ENCODE results near the gene IGFBP2.

Gene IGFBP2

DNA sequence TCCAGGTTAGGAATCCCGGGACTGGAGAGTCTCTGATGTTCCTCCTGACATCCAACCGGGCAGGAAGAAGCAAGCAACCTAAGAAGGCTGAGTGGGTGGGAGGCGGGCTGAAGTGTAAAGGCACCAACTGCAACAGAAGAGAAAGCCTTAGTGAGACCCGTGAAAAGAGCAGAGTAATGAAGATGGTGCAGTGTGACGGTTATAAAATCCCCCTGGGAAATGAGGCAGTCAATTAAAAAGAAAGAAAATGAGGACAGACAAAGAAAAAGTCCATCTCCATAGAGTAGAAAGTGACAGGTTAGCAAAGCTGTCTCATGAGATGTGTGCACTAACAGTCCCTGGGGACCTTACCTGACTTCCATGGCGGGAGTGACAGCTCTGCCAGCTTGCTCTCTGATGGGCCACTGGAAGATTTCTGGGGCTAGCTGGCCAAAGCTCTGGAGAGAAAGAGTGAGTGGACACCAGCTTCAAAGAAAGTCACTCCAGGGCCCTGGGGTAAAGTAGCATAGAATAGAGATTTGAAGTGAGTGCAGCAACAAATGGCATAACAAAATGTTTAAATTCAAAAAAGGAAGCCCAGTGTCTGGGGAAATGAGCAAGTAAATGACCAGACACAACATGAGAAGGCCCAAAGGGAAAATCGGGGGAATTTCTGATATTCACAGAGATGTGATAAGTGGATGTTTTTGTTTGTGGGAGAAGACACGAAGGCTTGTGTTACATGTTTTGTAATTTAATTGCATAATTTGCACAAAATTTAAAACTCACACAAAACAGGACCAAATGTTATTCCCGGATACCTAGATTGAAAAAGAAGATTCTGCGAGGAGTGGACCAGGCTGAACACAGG, 44.1 kb upstream of the IGFBP2 start:
- no peak overlapping the region for H3K4me3 ChIP-seq (ENCODE audit: low read length)
- no peaks in the 10 kb centered on the region for H3K4me1 ChIP-seq (ENCODE audit: low read length)
- no peaks in the 10 kb centered on the region for H3K36me3 ChIP-seq (replicated peaks; ENCODE audit: low read depth, low read length)
- no peak overlapping the region for H2AFZ ChIP-seq (ENCODE audit: low read depth, low read length)
- no peaks in the 10 kb centered on the region for H3K79me2 ChIP-seq (ENCODE audit: low read length)
- H3K9me3 ChIP-seq (ENCODE audit: insufficient read depth, low read length), result no peaks in the 10 kb centered on the region
- H4K20me1 ChIP-seq (ENCODE audit: insufficient read depth, low read length), result no peaks in the 10 kb centered on the region
- no peak overlapping the region for H3K9ac ChIP-seq (ENCODE audit: low read length)
- no peak overlapping the region for H3K4me2 ChIP-seq (ENCODE audit: low read length)
- peaks cover 26% of the 10 kb centered on the region for H3K27me3 ChIP-seq (ENCODE audit: low read depth, low read length)
- TF ChIP-seq CTCF (IDR thresholded peaks at IDR 0.05; ENCODE audit: low read depth, low read length), result no peak
- TF ChIP-seq EZH2phosphoT487 (IDR thresholded peaks at IDR 0.05; ENCODE audit: low read depth), result no peak
- no peak overlapping the region for H3K27ac ChIP-seq (ENCODE audit: low read length)

DNA sequence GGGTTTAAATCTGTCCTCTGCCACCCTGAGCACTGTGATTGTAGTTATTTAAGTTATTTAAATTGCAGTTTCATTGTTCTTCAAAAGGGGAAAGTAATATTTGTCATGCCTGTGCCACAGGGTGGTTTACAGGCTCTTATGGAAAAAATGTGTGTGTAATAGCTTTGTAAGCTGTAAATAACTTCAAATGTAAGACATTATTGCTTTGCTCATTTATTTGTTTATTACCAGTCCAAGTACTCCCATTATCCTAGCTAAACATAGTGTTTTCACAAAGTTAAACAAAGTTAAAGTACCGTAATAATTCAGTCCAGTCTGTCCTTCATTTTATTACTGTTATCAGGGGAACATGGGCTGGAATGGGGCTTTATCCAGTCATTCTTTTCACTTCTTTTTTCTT, 43.4 kb upstream of the IGFBP2 start:
- Histone ChIP-seq H3K27ac (ENCODE audit: low read length) (no peak overlapping the region), H3K36me3 (replicated peaks; ENCODE audit: low read depth, low read length) (no peaks in the 10 kb centered on the region)

DNA sequence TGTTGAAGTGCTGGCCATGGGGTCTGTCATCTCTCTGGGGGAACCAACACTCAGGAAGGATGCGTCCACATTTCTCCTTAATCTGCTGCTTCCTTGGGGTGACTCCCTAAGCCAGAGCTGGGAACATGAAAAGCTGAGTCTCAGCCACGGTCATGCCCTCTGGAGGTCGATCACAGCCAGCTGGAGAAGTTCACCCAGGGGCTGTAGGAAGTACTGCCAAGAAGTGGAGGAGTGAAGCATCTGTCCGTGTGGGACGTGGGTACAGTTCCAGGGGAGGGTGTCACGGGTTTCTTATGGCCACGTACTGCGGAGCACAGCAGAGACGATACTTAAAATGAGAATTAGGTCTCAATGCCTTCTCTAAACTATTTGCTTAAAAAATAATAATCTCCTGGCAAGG, 42.4 kb upstream of the IGFBP2 start:
- no peak overlapping the region for H2AFZ ChIP-seq (ENCODE audit: low read depth, low read length)
- H3K36me3 ChIP-seq (replicated peaks; ENCODE audit: low read depth, low read length), result no peaks in the 10 kb centered on the region
- peaks cover 15% of the 10 kb centered on the region for H3K27me3 ChIP-seq (ENCODE audit: low read depth, low read length)
- no peaks in the 10 kb centered on the region for H3K4me1 ChIP-seq (ENCODE audit: low read length)
- no peak for TF ChIP-seq CTCF (IDR thresholded peaks at IDR 0.05; ENCODE audit: low read depth, low read length)
- no peak for TF ChIP-seq EZH2phosphoT487 (IDR thresholded peaks at IDR 0.05; ENCODE audit: low read depth)
- no peaks in the 10 kb centered on the region for H3K9me3 ChIP-seq (ENCODE audit: insufficient read depth, low read length)
- no peak overlapping the region for H3K4me3 ChIP-seq (ENCODE audit: low read length)
- no peak overlapping the region for H3K27ac ChIP-seq (ENCODE audit: low read length)
- H3K79me2 ChIP-seq (ENCODE audit: low read length), result no peaks in the 10 kb centered on the region
- no peaks in the 10 kb centered on the region for H4K20me1 ChIP-seq (ENCODE audit: insufficient read depth, low read length)
- H3K9ac ChIP-seq (ENCODE audit: low read length), result no peak overlapping the region
- H3K4me2 ChIP-seq (ENCODE audit: low read length), result no peak overlapping the region

More for the DNA sequence above, 43.4 kb upstream of the IGFBP2 start:
- Histone ChIP-seq H3K9me3 (ENCODE audit: insufficient read depth, low read length) (no peaks in the 10 kb centered on the region), H4K20me1 (ENCODE audit: insufficient read depth, low read length) (no peaks in the 10 kb centered on the region), H3K79me2 (ENCODE audit: low read length) (no peaks in the 10 kb centered on the region), H2AFZ (ENCODE audit: low read depth, low read length) (no peak overlapping the region), H3K4me1 (ENCODE audit: low read length) (no peaks in the 10 kb centered on the region), H3K9ac (ENCODE audit: low read length) (no peak overlapping the region), H3K4me3 (ENCODE audit: low read length) (no peak overlapping the region), H3K27me3 (ENCODE audit: low read depth, low read length) (peaks cover 19% of the 10 kb centered on the region), H3K4me2 (ENCODE audit: low read length) (no peak overlapping the region)
- TF ChIP-seq EZH2phosphoT487 (IDR thresholded peaks at IDR 0.05; ENCODE audit: low read depth), result no peak
- no peak for TF ChIP-seq CTCF (IDR thresholded peaks at IDR 0.05; ENCODE audit: low read depth, low read length)

GRCh38 chr2:216591480-216591879, 41.7 kb upstream of the IGFBP2 start:
- no peaks in the 10 kb centered on the region for H3K9me3 ChIP-seq (ENCODE audit: insufficient read depth, low read length)
- no peak overlapping the region for H3K9ac ChIP-seq (ENCODE audit: low read length)
- H3K36me3 ChIP-seq (replicated peaks; ENCODE audit: low read depth, low read length), result no peaks in the 10 kb centered on the region
- TF ChIP-seq CTCF (IDR thresholded peaks at IDR 0.05; ENCODE audit: low read depth, low read length) (no peak), EZH2phosphoT487 (IDR thresholded peaks at IDR 0.05; ENCODE audit: low read depth) (no peak)
- H2AFZ ChIP-seq (ENCODE audit: low read depth, low read length), result no peak overlapping the region
- H3K79me2 ChIP-seq (ENCODE audit: low read length), result no peaks in the 10 kb centered on the region
- no peaks in the 10 kb centered on the region for H4K20me1 ChIP-seq (ENCODE audit: insufficient read depth, low read length)
- H3K27me3 ChIP-seq (ENCODE audit: low read depth, low read length), result peaks cover 15% of the 10 kb centered on the region
- H3K4me2 ChIP-seq (ENCODE audit: low read length), result no peak overlapping the region
- no peak overlapping the region for H3K27ac ChIP-seq (ENCODE audit: low read length)
- H3K4me3 ChIP-seq (ENCODE audit: low read length), result no peak overlapping the region
- no peaks in the 10 kb centered on the region for H3K4me1 ChIP-seq (ENCODE audit: low read length)
